CD4-positive, alpha-beta T cell (primary cell): ENCODE data around the gene JAKMIP2. TPM values are rescaled to one million over a fixed set of nuclear protein-coding genes. Genes with fewer than 3 reads are reported as not detected.

ENCODE experiments used
- ATAC-seq: fragments of 200-7000 bp; cut with Tn5 transposase; one replicate; pipeline ENCODE4 v1.10.0; 2022; ENCODE audit warnings: mild to moderate bottlenecking; ENCODE audit not compliant: poor library complexity
- CTCF ChIA-PET: fragments of 350-600 bp; sonication (Branson Sonifier 250); formaldehyde crosslinking; loops from one replicate; lab custom pipeline; 2021; ENCODE audit warnings: antibody characterized with exemption, inconsistent platforms; lab: Charles Lee
- POLR2A ChIA-PET: fragments of 350-600 bp; sonication (Branson Sonifier 250); formaldehyde crosslinking; loops from one replicate; lab custom pipeline; 2021; ENCODE audit warnings: antibody characterized with exemption, inconsistent platforms; lab: Charles Lee
- DNase-seq, 14 experiments: peaks; one replicate each; pipeline ENCODE4 v3.0.0-alpha.2; 2013 to 2020; ENCODE audit warnings: mixed read lengths in 2 of 14
- H3K27ac ChIP-seq, 2 donors: one replicate each; pipeline versions ENCODE4 v1.5.1 to v1.7.0; 2013; ENCODE audit warnings: low read length in 2 of 2, low read depth in 1 of 2, mild to moderate bottlenecking in 1 of 2
- H3K27me3 ChIP-seq, 2 experiments: 1 replicate in 1 of 2; 2 replicates in 1 of 2; pipeline versions ENCODE4 v1.6.1 to v1.7.0; 2013; ENCODE audit warnings: low read length in 2 of 2, control low read depth in 1 of 2, mild to moderate bottlenecking in 1 of 2, moderate library complexity in 1 of 2; ENCODE audit not compliant: insufficient read depth in 2 of 2, control insufficient read depth in 1 of 2
- H3K36me3 ChIP-seq: one replicate; pipeline ENCODE4 v1.6.1; 2013; ENCODE audit warnings: low read length, control low read depth; ENCODE audit not compliant: insufficient read depth
- H3K4me1 ChIP-seq: one replicate; pipeline ENCODE4 v1.6.1; 2013; ENCODE audit warnings: low read length, control low read depth; ENCODE audit not compliant: insufficient read depth
- H3K4me3 ChIP-seq: one replicate; pipeline ENCODE4 v1.5.1; 2013; ENCODE audit warnings: mild to moderate bottlenecking, low read length, moderate library complexity
- H3K9me3 ChIP-seq, 2 experiments: 1 replicate in 1 of 2; 2 replicates in 1 of 2; pipeline versions ENCODE4 v1.6.1 to v1.7.0; 2013; ENCODE audit warnings: low read length in 2 of 2, mild to moderate bottlenecking in 2 of 2, control low read depth in 1 of 2, moderate library complexity in 1 of 2; ENCODE audit not compliant: control insufficient read depth in 1 of 2, insufficient read depth in 1 of 2
- H3K27ac Mint-ChIP-seq: one replicate; pipeline ENCODE4 v1.8.0; 2020; ENCODE audit warnings: mixed read lengths
- H3K27me3 Mint-ChIP-seq: one replicate; pipeline ENCODE4 v1.8.0; 2021; ENCODE audit warnings: mixed read lengths
- H3K36me3 Mint-ChIP-seq: one replicate; pipeline ENCODE4 v1.8.0; 2021; ENCODE audit warnings: low read depth, mixed read lengths
- H3K4me1 Mint-ChIP-seq: one replicate; pipeline ENCODE4 v1.8.0; 2021; ENCODE audit warnings: low read depth, mixed read lengths
- H3K4me3 Mint-ChIP-seq: one replicate; pipeline ENCODE4 v1.8.0; 2020; ENCODE audit warnings: mild to moderate bottlenecking, mixed read lengths
- H3K9me3 Mint-ChIP-seq: one replicate; pipeline ENCODE4 v1.8.0; 2020; ENCODE audit warnings: mixed read lengths
- intact Hi-C, 2 experiments: fragments of 100-400 bp; cut with DNase I in 1 of 2; cut with micrococcal nuclease in 1 of 2; formaldehyde crosslinking; loops; one replicate each; pipeline versions ENCODE4 v1.15.1 to v1.9.0; 2023 to 2025; cut with DNase I, micrococcal nuclease
- total RNA-seq, 174 experiments: library from RNA in 2 of 174; stranded (reverse) in 2 of 174; gene quantifications; one replicate each; pipeline ENCODE4 v1.2.3 and lab custom pipeline; 2021 to 2026
- TF ChIP-seq, protein P1 (sequence below): fragments of 200-600 bp; IDR thresholded peaks from one replicate; pipeline ENCODE4 v1.8.0; 2022; ENCODE audit warnings: antibody characterized with exemption, mild to moderate bottlenecking

Gene JAKMIP2
- total RNA-seq, 2 experiments from 2014 or later = 0.74 to 1.3 TPM

GRCh38 chr5:147711019-147711418, 71.5 kb downstream of the JAKMIP2 start:
- ATAC-seq (no peak), DNase-seq (no peak)
- TF ChIP-seq, protein P1, sequence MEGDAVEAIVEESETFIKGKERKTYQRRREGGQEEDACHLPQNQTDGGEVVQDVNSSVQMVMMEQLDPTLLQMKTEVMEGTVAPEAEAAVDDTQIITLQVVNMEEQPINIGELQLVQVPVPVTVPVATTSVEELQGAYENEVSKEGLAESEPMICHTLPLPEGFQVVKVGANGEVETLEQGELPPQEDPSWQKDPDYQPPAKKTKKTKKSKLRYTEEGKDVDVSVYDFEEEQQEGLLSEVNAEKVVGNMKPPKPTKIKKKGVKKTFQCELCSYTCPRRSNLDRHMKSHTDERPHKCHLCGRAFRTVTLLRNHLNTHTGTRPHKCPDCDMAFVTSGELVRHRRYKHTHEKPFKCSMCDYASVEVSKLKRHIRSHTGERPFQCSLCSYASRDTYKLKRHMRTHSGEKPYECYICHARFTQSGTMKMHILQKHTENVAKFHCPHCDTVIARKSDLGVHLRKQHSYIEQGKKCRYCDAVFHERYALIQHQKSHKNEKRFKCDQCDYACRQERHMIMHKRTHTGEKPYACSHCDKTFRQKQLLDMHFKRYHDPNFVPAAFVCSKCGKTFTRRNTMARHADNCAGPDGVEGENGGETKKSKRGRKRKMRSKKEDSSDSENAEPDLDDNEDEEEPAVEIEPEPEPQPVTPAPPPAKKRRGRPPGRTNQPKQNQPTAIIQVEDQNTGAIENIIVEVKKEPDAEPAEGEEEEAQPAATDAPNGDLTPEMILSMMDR = no peak
- CTCF ChIA-PET = no interaction called here
- no peak overlapping the region for H3K4me3 Mint-ChIP-seq
- no peaks in the 10 kb centered on the region for H3K36me3 Mint-ChIP-seq
- intact Hi-C loops = no loop called here
- H3K4me1 ChIP-seq = no peaks in the 10 kb centered on the region
- no peak overlapping the region for H3K27ac Mint-ChIP-seq
- H3K27me3 Mint-ChIP-seq = no peaks in the 10 kb centered on the region
- H3K9me3 ChIP-seq = no peaks in the 10 kb centered on the region
- H3K36me3 ChIP-seq = no peaks in the 10 kb centered on the region
- no peaks in the 10 kb centered on the region for H3K9me3 Mint-ChIP-seq
- H3K4me3 ChIP-seq = no peak overlapping the region
- POLR2A ChIA-PET = no interaction called here
- no peak overlapping the region for H3K27ac ChIP-seq
- no peaks in the 10 kb centered on the region for H3K4me1 Mint-ChIP-seq
- H3K27me3 ChIP-seq = no peaks in the 10 kb centered on the region

DNA sequence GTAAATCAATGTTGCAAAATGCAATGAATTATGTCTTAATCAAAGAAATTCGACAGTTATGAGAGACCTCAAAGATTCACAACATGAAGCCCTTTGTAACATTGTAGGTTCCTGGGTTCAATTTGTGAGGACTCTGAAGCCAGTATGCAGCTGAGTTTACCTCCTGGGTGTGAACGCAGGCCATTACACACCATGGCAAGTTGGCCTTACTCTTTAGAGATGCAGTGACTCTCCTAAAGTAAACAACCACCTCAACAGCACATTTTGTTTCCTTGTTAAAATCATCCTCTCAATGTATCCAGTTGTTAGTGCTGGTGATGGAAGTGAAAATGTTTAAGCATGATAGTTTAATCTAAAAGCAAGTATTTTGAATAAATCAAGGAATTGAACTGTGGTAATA, 73.8 kb downstream of the JAKMIP2 start:
- Mint-ChIP-seq H3K36me3 (no peaks in the 10 kb centered on the region), H3K9me3 (no peaks in the 10 kb centered on the region), H3K4me1 (no peaks in the 10 kb centered on the region), H3K27ac (no peak overlapping the region), H3K27me3 (no peaks in the 10 kb centered on the region), H3K4me3 (no peak overlapping the region)
- TF ChIP-seq, protein P1 = no peak
- Histone ChIP-seq H3K9me3 (no peaks in the 10 kb centered on the region), H3K27ac (no peak overlapping the region), H3K4me1 (no peaks in the 10 kb centered on the region), H3K36me3 (no peaks in the 10 kb centered on the region), H3K4me3 (no peak overlapping the region), H3K27me3 (no peaks in the 10 kb centered on the region)
- DNase-seq (no peak), ATAC-seq (no peak)
- intact Hi-C loops = no loop called here
- ChIA-PET CTCF (no interaction called here), POLR2A (no interaction called here)

- no peaks in the 10 kb centered on the region for H3K36me3 Mint-ChIP-seq
These were observed 78.0 kb downstream of the JAKMIP2 start for GRCh38 chr5:147704544-147704943.

More at GRCh38 chr5:147704544-147704943, 78.0 kb downstream of the JAKMIP2 start:
- no peak overlapping the region for H3K27ac ChIP-seq
- H3K4me3 ChIP-seq = no peak overlapping the region
- H3K4me1 Mint-ChIP-seq = no peaks in the 10 kb centered on the region
- no peaks in the 10 kb centered on the region for H3K9me3 Mint-ChIP-seq
- H3K27me3 Mint-ChIP-seq = no peaks in the 10 kb centered on the region
- TF ChIP-seq, protein P1 = no peak
- no peaks in the 10 kb centered on the region for H3K27me3 ChIP-seq
- no peaks in the 10 kb centered on the region for H3K4me1 ChIP-seq
- ATAC-seq (no peak), DNase-seq (no peak)
- CTCF ChIA-PET = no interaction called here
- H3K4me3 Mint-ChIP-seq = no peak overlapping the region
- H3K36me3 ChIP-seq = no peaks in the 10 kb centered on the region
- intact Hi-C loops = no loop called here
- no peaks in the 10 kb centered on the region for H3K9me3 ChIP-seq
- H3K27ac Mint-ChIP-seq = no peak overlapping the region
- POLR2A ChIA-PET = no interaction called here
